WTC11 (cell line): ENCODE results near the gene COX6A1. TPM values are rescaled to one million over a fixed set of nuclear protein-coding genes. Genes with fewer than 3 reads are reported as not detected.

Experiments used
- AFF4 ChIP-seq: sonication (generic); formaldehyde crosslinking; IDR thresholded peaks from 2 replicates; pipeline ENCODE4 v1.8.1; 2023; ENCODE audit warnings: mild to moderate bottlenecking, missing genetic modification reagents, borderline replicate concordance
- ATF1 ChIP-seq: sonication (generic); formaldehyde crosslinking; IDR thresholded peaks from 2 replicates; pipeline ENCODE4 v1.8.1; 2023; ENCODE audit warnings: mild to moderate bottlenecking, moderate library complexity, missing genetic modification reagents
- ATF2 ChIP-seq: sonication (generic); formaldehyde crosslinking; IDR thresholded peaks from 2 replicates; pipeline ENCODE4 v1.8.1; 2022; ENCODE audit warnings: low read depth, missing genetic modification reagents, borderline replicate concordance
- CBFB ChIP-seq: sonication (generic); formaldehyde crosslinking; IDR thresholded peaks from 2 replicates; pipeline ENCODE4 v1.8.1; 2022; ENCODE audit warnings: mild to moderate bottlenecking, low read depth, missing genetic modification reagents
- CREM ChIP-seq: sonication (generic); formaldehyde crosslinking; IDR thresholded peaks from 2 replicates; pipeline ENCODE4 v1.8.1; 2022; ENCODE audit warnings: mild to moderate bottlenecking, missing genetic modification reagents, moderate library complexity
- E2F5 ChIP-seq: sonication (generic); formaldehyde crosslinking; IDR thresholded peaks from 2 replicates; pipeline ENCODE4 v1.8.1; 2022; ENCODE audit warnings: mild to moderate bottlenecking, moderate library complexity, missing genetic modification reagents
- ELF4 ChIP-seq: sonication (generic); formaldehyde crosslinking; IDR thresholded peaks from 2 replicates; pipeline ENCODE4 v1.8.1; 2022; ENCODE audit warnings: low read depth, mild to moderate bottlenecking, moderate library complexity, missing genetic modification reagents
- EMX1 ChIP-seq: fragments of 250-450 bp; sonication (Bioruptor Pico); IDR thresholded peaks from 2 replicates; pipeline ENCODE4 v1.8.0; 2021; ENCODE audit warnings: mild to moderate bottlenecking
- FOXJ3 ChIP-seq: sonication (generic); formaldehyde crosslinking; IDR thresholded peaks from 2 replicates; pipeline ENCODE4 v1.9.0; 2021; ENCODE audit warnings: missing genetic modification reagents, mild to moderate bottlenecking, borderline replicate concordance
- FOXP1 ChIP-seq: sonication (generic); formaldehyde crosslinking; IDR thresholded peaks from 2 replicates; pipeline ENCODE4 v1.8.0; 2022; ENCODE audit warnings: missing genetic modification reagents, mild to moderate bottlenecking, moderate library complexity, borderline replicate concordance
- GABPB1 ChIP-seq: sonication (generic); formaldehyde crosslinking; IDR thresholded peaks from 2 replicates; pipeline ENCODE4 v1.8.1; 2023; ENCODE audit warnings: mild to moderate bottlenecking, missing genetic modification reagents
- GRHL2 ChIP-seq: fragments of 250-450 bp; sonication (Bioruptor Pico); IDR thresholded peaks from 2 replicates; pipeline ENCODE4 v1.8.0; 2022; ENCODE audit warnings: mild to moderate bottlenecking, moderate library complexity; ENCODE audit not compliant: insufficient replicate concordance, severe bottlenecking
- GTF2I ChIP-seq: fragments of 250-450 bp; sonication (Bioruptor Pico); conservative IDR thresholded peaks from 2 replicates; pipeline ENCODE4 v1.4.0; 2021; ENCODE audit warnings: mild to moderate bottlenecking
- HMGA2 ChIP-seq: fragments of 250-450 bp; sonication (Bioruptor Pico); IDR thresholded peaks from 2 replicates; pipeline ENCODE4 v1.4.0; 2021; ENCODE audit warnings: mild to moderate bottlenecking, moderate library complexity
- MLX ChIP-seq: sonication (generic); formaldehyde crosslinking; IDR thresholded peaks from 2 replicates; pipeline ENCODE4 v1.8.1; 2023; ENCODE audit warnings: mild to moderate bottlenecking, missing genetic modification reagents, moderate library complexity
- NFYB ChIP-seq: sonication (generic); formaldehyde crosslinking; conservative IDR thresholded peaks from 2 replicates; pipeline ENCODE4 v1.8.0; 2022; ENCODE audit warnings: low read depth, missing genetic modification reagents
- NR1H2 ChIP-seq: sonication (generic); formaldehyde crosslinking; IDR thresholded peaks from 2 replicates; pipeline ENCODE4 v1.9.0; 2021; ENCODE audit warnings: mild to moderate bottlenecking, moderate library complexity, missing genetic modification reagents
- PRRX2 ChIP-seq: fragments of 250-450 bp; sonication (Bioruptor Pico); IDR thresholded peaks from 2 replicates; pipeline ENCODE4 v1.8.0; 2021; ENCODE audit warnings: mild to moderate bottlenecking
- RELA ChIP-seq: sonication (generic); formaldehyde crosslinking; IDR thresholded peaks from 2 replicates; pipeline ENCODE4 v1.8.1; 2022; ENCODE audit warnings: missing genetic modification reagents, mild to moderate bottlenecking, borderline replicate concordance
- SMAD4 ChIP-seq: sonication (generic); formaldehyde crosslinking; IDR thresholded peaks from 2 replicates; pipeline ENCODE4 v1.8.0; 2022; ENCODE audit warnings: mild to moderate bottlenecking, missing genetic modification reagents
- SOX15 ChIP-seq: fragments of 250-450 bp; sonication (Bioruptor Pico); IDR thresholded peaks from 2 replicates; pipeline ENCODE4 v1.9.0; 2021; ENCODE audit warnings: mild to moderate bottlenecking
- ZBTB21 ChIP-seq: sonication (generic); formaldehyde crosslinking; IDR thresholded peaks from 2 replicates; pipeline ENCODE4 v1.8.1; 2023; ENCODE audit warnings: mild to moderate bottlenecking, missing genetic modification reagents, borderline replicate concordance
- ZMAT4 ChIP-seq: fragments of 250-450 bp; sonication (Bioruptor Pico); IDR thresholded peaks from 2 replicates; pipeline ENCODE4 v1.9.0; 2021; ENCODE audit warnings: mild to moderate bottlenecking
- total RNA-seq: library from RNA; stranded (reverse); gene quantifications from 3 replicates; pipeline ENCODE4 v1.2.3, GENCODE V29; 2021
- TF ChIP-seq, protein P1 (sequence below): sonication (generic); formaldehyde crosslinking; IDR thresholded peaks from 2 replicates; pipeline ENCODE4 v1.8.0; 2022; ENCODE audit warnings: mild to moderate bottlenecking, missing genetic modification reagents
- TF ChIP-seq, protein P2 (sequence below): sonication (generic); formaldehyde crosslinking; IDR thresholded peaks from 2 replicates; pipeline ENCODE4 v1.8.1; 2022; ENCODE audit warnings: low read depth, mild to moderate bottlenecking, moderate library complexity, missing genetic modification reagents, borderline replicate concordance
- TF ChIP-seq, protein P3 (sequence below): sonication (generic); formaldehyde crosslinking; IDR thresholded peaks from 2 replicates; pipeline ENCODE4 v1.8.0; 2023; ENCODE audit warnings: missing genetic modification reagents

The COX6A1 gene
- total RNA-seq, 1 experiment from 2014 or later, result 573 TPM

DNA sequence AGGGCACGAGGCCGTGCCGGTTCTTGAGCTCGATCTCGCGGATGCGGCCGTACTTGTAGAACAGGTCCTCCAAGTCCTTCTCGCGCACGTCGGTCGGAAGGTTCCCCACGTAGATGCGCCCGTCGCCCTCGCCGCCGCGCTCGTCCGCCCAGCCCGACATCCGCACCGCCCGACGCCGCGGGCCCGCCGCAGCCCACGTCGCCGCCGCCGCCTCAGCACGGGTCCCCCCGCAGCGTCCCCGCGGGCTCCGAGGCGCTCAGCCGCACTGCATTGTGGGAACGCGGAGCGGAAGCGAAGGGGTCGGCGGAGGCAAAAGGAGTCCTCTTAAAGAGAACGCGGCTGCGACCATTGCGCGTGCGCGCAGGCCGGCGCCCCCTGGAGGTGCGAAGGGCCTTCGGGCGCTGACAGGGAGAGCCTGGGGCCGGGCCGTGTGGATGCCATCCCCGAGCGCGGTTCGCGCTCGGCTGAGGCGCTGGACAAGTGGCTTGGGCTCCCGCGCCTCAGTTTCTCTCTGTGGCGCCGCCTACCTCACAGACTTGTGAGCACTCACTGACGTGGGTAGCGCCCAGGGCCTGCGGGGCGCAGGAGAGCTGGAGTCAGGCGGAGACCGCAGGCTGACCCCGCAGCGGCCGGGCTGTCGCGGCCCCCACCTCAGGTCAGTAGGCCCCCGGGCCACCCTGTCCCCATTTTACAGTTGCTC is 31.7 kb downstream of the COX6A1 start, which contains the start of gene SRSF9 (continued):
- peak; percentile 74 for TF ChIP-seq E2F5 (CRISPR knock-in tag)
- TF ChIP-seq AFF4 (CRISPR knock-in tag), result no peak
- peak; percentile 63; the same call in 1 of the 2 replicates for TF ChIP-seq ZBTB21 (CRISPR knock-in tag)
- no peak for TF ChIP-seq ZMAT4 (CRISPR knock-in tag)
- no peak for TF ChIP-seq FOXJ3
- no peak for TF ChIP-seq ATF2 (CRISPR knock-in tag)
- no peak for TF ChIP-seq NFYB (CRISPR knock-in tag)
- no peak for TF ChIP-seq NR1H2 (CRISPR knock-in tag)
- TF ChIP-seq GABPB1 (CRISPR knock-in tag), result peak; percentile 19; the same call in 1 of the 2 replicates
- TF ChIP-seq MLX (CRISPR knock-in tag), result no peak
- TF ChIP-seq SMAD4 (CRISPR knock-in tag), result no peak
- no peak for TF ChIP-seq GTF2I (CRISPR knock-in tag)
- no peak for TF ChIP-seq RELA (CRISPR knock-in tag)
- TF ChIP-seq, protein P1, sequence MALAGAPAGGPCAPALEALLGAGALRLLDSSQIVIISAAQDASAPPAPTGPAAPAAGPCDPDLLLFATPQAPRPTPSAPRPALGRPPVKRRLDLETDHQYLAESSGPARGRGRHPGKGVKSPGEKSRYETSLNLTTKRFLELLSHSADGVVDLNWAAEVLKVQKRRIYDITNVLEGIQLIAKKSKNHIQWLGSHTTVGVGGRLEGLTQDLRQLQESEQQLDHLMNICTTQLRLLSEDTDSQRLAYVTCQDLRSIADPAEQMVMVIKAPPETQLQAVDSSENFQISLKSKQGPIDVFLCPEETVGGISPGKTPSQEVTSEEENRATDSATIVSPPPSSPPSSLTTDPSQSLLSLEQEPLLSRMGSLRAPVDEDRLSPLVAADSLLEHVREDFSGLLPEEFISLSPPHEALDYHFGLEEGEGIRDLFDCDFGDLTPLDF, result no peak
- no peak for TF ChIP-seq ATF1
- no peak for TF ChIP-seq EMX1 (CRISPR knock-in tag)
- peak; percentile 80; the same call in 1 of the 2 replicates for TF ChIP-seq FOXP1 (CRISPR knock-in tag)
- no peak for TF ChIP-seq ELF4 (CRISPR knock-in tag)
- TF ChIP-seq PRRX2 (CRISPR knock-in tag), result no peak
- TF ChIP-seq CREM, result no peak
- TF ChIP-seq SOX15 (CRISPR knock-in tag), result no peak
- TF ChIP-seq, protein P2, sequence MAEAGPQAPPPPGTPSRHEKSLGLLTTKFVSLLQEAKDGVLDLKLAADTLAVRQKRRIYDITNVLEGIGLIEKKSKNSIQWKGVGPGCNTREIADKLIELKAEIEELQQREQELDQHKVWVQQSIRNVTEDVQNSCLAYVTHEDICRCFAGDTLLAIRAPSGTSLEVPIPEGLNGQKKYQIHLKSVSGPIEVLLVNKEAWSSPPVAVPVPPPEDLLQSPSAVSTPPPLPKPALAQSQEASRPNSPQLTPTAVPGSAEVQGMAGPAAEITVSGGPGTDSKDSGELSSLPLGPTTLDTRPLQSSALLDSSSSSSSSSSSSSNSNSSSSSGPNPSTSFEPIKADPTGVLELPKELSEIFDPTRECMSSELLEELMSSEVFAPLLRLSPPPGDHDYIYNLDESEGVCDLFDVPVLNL (CRISPR knock-in tag), result no peak
- TF ChIP-seq, protein P3, sequence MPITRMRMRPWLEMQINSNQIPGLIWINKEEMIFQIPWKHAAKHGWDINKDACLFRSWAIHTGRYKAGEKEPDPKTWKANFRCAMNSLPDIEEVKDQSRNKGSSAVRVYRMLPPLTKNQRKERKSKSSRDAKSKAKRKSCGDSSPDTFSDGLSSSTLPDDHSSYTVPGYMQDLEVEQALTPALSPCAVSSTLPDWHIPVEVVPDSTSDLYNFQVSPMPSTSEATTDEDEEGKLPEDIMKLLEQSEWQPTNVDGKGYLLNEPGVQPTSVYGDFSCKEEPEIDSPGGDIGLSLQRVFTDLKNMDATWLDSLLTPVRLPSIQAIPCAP (CRISPR knock-in tag), result no peak
- no peak for TF ChIP-seq GRHL2
- peak; percentile 90 for TF ChIP-seq CBFB (CRISPR knock-in tag)
- no peak for TF ChIP-seq HMGA2
